ENCODE data around the gene PJA1.

The PJA1 gene

DNA sequence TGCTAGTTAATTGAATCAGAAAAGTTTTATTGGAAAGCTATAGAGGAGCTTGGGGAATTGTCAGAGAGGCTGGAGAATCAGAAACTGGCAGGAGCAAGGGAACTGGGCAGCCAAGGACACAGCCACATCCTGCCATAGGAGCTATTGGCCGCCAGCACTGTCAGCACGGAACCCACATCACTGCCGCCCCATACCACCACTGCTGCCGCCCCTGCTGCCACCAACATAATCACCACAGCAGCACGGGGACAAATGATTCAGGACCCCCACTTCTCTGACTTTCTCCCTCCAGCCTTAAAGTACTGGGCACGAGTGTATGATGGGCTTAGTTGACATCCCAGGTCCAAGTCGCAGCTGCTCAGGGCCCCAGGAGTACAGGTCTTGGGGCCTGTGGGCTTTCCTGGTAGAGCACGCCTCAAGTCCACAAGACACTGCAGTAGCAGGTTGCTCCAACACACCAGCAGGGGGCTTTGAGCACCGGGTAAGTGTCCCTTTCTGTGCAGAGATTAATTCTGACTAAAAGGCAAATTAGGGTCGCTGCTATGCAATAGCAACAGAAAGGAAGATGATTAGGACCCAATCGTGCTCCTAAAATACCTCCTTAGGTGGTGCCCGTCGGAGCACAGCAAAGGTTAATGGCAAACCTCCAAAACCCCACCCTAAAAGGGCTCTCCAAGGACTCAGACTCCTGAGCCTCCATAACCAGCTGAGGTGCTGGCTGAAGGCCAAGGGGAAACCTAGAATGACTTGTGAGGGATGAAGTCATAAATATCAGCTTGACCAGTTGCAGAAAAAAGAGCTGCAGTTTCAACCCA is 6.9 kb downstream of the PJA1 start:
- Histone ChIP-seq H3K36me3 (ENCODE audit: control insufficient read depth in 4 of 4, insufficient read depth in 4 of 4, low read length in 3 of 4) (peaks cover 0 to 15% (median 0%) of the 10 kb centered on the region in 4 experiments), H3K27me3 (replicated peaks in 2 of 5; ENCODE audit: control insufficient read depth in 4 of 5, insufficient read depth in 5 of 5, low read length in 4 of 5) (peaks cover 0 to 6% (median 0%) of the 10 kb centered on the region in 5 experiments), H3K4me1 (ENCODE audit: control extremely low read depth in 1 of 4, control insufficient read depth in 4 of 4, insufficient read depth in 4 of 4, low read length in 3 of 4) (peaks cover 0 to 5% (median 0%) of the 10 kb centered on the region in 4 experiments), H3K27ac (ENCODE audit: insufficient read depth in 1 of 2, low read depth in 1 of 2, low read length in 2 of 2, poor library complexity in 1 of 2, severe bottlenecking in 2 of 2) (no peak overlapping the region), H3K4me3 (ENCODE audit: control insufficient read depth in 1 of 7, extremely low read depth in 1 of 7, insufficient read depth in 4 of 7, low read depth in 2 of 7, low read length in 6 of 7) (no peak overlapping the region), H3K9me3 (ENCODE audit: control extremely low read depth in 1 of 5, control insufficient read depth in 4 of 5, insufficient read depth in 2 of 5, low read depth in 1 of 5, low read length in 4 of 5) (no peaks in the 10 kb centered on the region)
- DNase-seq = peak; percentile 51 to 76 (median 74)
- 44% methylated on average over 8 of the region's 13 CpGs for WGBS (ENCODE audit: insufficient coverage)
- POLR2A ChIA-PET = no interaction called here
- CTCF ChIA-PET = interaction anchor here (0.6 to 1.6 kb wide), 4 partner anchors 36 to 64 kb away, joined by 3 to 6 read pairs (median 4); no protein-coding TSS in a partner anchor

DNA sequence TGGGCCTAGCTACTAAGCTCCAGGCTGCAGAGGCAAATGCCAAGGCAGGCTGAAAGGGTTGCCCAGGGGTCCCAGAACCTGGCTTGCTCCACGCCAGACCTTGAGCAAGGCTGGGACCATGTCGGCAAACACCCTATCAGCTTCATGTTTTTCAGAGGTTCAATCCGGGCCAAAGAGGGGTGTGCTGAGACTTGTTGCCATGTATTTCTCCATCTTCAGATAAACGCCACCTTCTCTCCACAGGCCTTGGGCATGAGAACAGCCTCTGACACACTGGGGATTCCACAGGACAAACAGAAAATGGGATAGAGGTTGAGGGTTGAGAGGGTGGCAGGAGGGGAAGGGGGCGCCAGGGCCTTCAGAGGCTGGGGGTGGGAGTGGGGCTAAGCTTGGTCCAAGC is 8.6 kb downstream of the PJA1 start:
- H3K9me3 ChIP-seq (ENCODE audit: control extremely low read depth in 1 of 5, control insufficient read depth in 4 of 5, insufficient read depth in 2 of 5, low read depth in 1 of 5, low read length in 4 of 5) = no peaks in the 10 kb centered on the region
- 100% methylated on average over 3 of the region's 5 CpGs for WGBS (ENCODE audit: insufficient coverage)
- ChIA-PET POLR2A (interaction anchor here (0.6 kb wide), 1 partner anchor 8 kb away, joined by 3 read pairs; no protein-coding TSS in a partner anchor), CTCF (interaction anchor here (0.6 kb wide), 1 partner anchor 1892 kb away, joined by 3 read pairs; no protein-coding TSS in a partner anchor)
- no peak overlapping the region for H3K4me3 ChIP-seq (ENCODE audit: control insufficient read depth in 1 of 7, extremely low read depth in 1 of 7, insufficient read depth in 4 of 7, low read depth in 2 of 7, low read length in 6 of 7)
- DNase-seq = no peak
- H3K27me3 ChIP-seq (replicated peaks in 2 of 5; ENCODE audit: control insufficient read depth in 4 of 5, insufficient read depth in 5 of 5, low read length in 4 of 5) = peaks cover 0 to 8% (median 0%) of the 10 kb centered on the region in 5 experiments
- peaks cover 0 to 9% (median 3%) of the 10 kb centered on the region in 4 experiments for H3K4me1 ChIP-seq (ENCODE audit: control extremely low read depth in 1 of 4, control insufficient read depth in 4 of 4, insufficient read depth in 4 of 4, low read length in 3 of 4)
- peaks cover 0 to 3% (median 0%) of the 10 kb centered on the region in 4 experiments for H3K36me3 ChIP-seq (ENCODE audit: control insufficient read depth in 4 of 4, insufficient read depth in 4 of 4, low read length in 3 of 4)
- no peak overlapping the region for H3K27ac ChIP-seq (ENCODE audit: insufficient read depth in 1 of 2, low read depth in 1 of 2, low read length in 2 of 2, poor library complexity in 1 of 2, severe bottlenecking in 2 of 2)

DNA sequence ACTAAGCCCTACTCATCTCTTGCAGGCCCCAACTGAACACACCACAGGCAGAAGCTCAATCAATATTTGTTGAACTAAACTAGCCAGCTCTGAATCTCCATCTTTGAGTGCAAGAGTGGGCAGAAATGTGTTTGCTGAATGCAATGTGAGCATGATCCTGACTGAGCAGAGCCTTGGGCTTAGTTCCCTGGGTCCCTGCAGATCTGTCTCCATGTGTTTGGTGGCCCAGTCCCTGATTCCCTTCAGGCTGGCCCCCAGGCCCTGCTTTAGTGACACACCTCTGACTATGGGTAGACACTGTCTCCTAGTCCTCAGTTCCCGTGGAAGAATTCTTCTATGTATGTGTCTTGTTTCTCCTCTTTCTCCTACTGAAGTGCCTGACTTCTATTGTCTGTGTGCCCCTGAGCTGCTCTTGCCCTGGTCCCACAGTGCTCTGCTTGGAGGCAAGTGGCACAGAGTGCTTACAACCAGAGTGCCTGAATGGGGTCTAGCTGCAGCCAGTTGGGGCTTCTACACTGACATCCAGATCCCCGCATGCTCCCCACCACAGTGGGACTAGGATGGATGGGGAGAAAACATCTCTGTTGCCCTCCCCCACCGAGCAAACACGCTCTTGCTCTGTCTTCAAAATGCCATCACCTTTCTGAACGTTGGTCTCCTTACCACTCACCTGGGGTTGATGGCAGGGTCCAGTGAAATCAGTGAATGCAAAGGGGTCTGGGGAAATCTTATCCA is 9.3 kb downstream of the PJA1 start:
- H3K27me3 ChIP-seq (replicated peaks in 2 of 5; ENCODE audit: control insufficient read depth in 4 of 5, insufficient read depth in 5 of 5, low read length in 4 of 5) = peaks cover 0 to 9% (median 0%) of the 10 kb centered on the region in 5 experiments
- no peaks in the 10 kb centered on the region for H3K36me3 ChIP-seq (ENCODE audit: control insufficient read depth in 4 of 4, insufficient read depth in 4 of 4, low read length in 3 of 4)
- peaks cover 0 to 9% (median 3%) of the 10 kb centered on the region in 4 experiments for H3K4me1 ChIP-seq (ENCODE audit: control extremely low read depth in 1 of 4, control insufficient read depth in 4 of 4, insufficient read depth in 4 of 4, low read length in 3 of 4)
- no peaks in the 10 kb centered on the region for H3K9me3 ChIP-seq (ENCODE audit: control extremely low read depth in 1 of 5, control insufficient read depth in 4 of 5, insufficient read depth in 2 of 5, low read depth in 1 of 5, low read length in 4 of 5)
- WGBS (ENCODE audit: insufficient coverage) = 73% methylated on average over 4 of the region's 5 CpGs
- no peak overlapping the region for H3K4me3 ChIP-seq (ENCODE audit: control insufficient read depth in 1 of 7, extremely low read depth in 1 of 7, insufficient read depth in 4 of 7, low read depth in 2 of 7, low read length in 6 of 7)
- DNase-seq = no peak
- no peak overlapping the region for H3K27ac ChIP-seq (ENCODE audit: insufficient read depth in 1 of 2, low read depth in 1 of 2, low read length in 2 of 2, poor library complexity in 1 of 2, severe bottlenecking in 2 of 2)
- POLR2A ChIA-PET = interaction anchor here (0.6 kb wide), 1 partner anchor 8 kb away, joined by 3 read pairs; no protein-coding TSS in a partner anchor
- CTCF ChIA-PET = interaction anchor here (0.9 to 1.1 kb wide), 2 partner anchors 11 to 59 kb away, joined by 3 to 4 read pairs; no protein-coding TSS in a partner anchor

DNA sequence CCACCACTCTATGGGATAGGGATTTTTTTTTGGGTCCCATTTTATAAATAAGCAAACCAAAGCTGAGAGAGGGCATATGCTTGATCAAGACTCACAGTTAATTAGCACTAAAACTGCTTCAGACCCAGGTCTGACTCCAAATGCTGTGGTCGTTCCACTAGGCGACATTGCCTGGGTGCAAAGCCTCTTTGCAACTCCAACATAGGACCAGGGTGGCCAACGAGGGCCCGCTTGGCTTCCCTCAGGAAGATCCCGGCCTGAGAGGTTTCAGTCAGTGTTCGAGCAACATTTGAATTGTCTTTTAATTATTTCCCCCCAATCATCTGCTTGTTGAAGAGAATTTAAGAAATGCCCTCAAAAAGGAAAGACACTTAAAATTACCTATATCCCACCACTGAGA is 11.2 kb downstream of the PJA1 start:
- 83% methylated on average over 4 of the region's 6 CpGs for WGBS (ENCODE audit: insufficient coverage)
- POLR2A ChIA-PET = no interaction called here
- Histone ChIP-seq H3K9me3 (ENCODE audit: control extremely low read depth in 1 of 5, control insufficient read depth in 4 of 5, insufficient read depth in 2 of 5, low read depth in 1 of 5, low read length in 4 of 5) (no peaks in the 10 kb centered on the region), H3K36me3 (ENCODE audit: control insufficient read depth in 4 of 4, insufficient read depth in 4 of 4, low read length in 3 of 4) (no peaks in the 10 kb centered on the region), H3K27ac (ENCODE audit: insufficient read depth in 1 of 2, low read depth in 1 of 2, low read length in 2 of 2, poor library complexity in 1 of 2, severe bottlenecking in 2 of 2) (no peak overlapping the region), H3K4me1 (ENCODE audit: control extremely low read depth in 1 of 4, control insufficient read depth in 4 of 4, insufficient read depth in 4 of 4, low read length in 3 of 4) (peaks cover 0 to 9% (median 3%) of the 10 kb centered on the region in 4 experiments), H3K27me3 (replicated peaks in 2 of 5; ENCODE audit: control insufficient read depth in 4 of 5, insufficient read depth in 5 of 5, low read length in 4 of 5) (peaks cover 0 to 15% (median 0%) of the 10 kb centered on the region in 5 experiments), H3K4me3 (ENCODE audit: control insufficient read depth in 1 of 7, extremely low read depth in 1 of 7, insufficient read depth in 4 of 7, low read depth in 2 of 7, low read length in 6 of 7) (no peak overlapping the region)
- CTCF ChIA-PET = no interaction called here
- no peak for DNase-seq

DNA sequence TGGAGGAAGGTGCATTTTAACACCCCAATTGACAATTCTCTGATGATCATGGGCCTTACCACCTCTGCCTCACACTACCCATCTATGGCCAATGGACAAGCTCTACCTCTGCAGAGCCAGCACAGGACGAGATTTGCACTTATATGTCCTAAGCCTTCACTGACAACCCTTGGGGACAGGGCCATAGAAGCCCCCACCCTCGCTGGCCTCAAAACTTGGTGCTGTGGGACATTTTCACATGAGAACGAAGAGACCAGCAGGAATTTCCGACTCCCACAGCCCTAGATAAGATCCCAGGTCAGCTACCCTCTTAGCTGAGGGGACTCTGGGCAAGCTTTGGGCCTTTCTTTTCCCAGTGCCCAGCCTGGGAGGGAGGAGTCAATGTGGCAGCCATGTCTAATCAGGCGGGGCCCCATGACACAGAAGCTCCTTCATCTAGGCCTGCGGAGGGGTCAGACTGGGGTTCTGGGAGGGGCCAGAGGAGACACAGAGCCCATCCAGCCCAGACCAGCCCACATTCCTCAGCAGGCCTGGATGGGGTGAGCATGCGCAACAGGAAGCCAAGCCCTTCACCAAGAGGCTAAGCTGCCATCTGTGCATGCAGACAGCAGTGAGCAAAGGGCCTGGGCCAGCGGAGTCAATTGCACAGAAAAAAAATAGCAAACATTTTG is 12.1 kb downstream of the PJA1 start:
- ChIA-PET POLR2A (no interaction called here), CTCF (no interaction called here)
- no peak for DNase-seq

DNA sequence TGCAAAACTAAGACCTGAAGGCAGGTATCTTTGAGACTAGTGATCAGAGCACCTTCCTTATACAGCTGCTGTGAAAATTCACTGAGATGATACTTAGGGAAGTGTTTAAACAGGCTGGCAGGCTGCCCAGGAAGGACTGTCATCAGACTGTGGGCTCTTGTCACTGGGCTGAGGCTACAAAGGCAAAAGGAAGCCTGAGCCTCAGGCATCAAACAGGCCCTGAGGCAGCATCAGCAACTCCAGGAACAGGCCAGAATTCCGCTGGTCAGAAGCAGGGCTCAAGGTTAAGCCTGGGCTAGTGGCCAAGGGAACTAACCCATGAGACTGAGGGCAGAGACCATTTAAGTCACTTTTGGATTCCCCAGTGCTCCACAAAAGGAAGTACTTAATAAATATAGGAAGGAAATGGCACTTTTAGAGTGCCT is 12.8 kb downstream of the PJA1 start:
- ChIA-PET POLR2A (interaction anchor here (1.5 kb wide), 1 partner anchor 13 kb away, joined by 4 read pairs; the partner anchor contains the start of gene PJA1), CTCF (interaction anchor here (1.5 kb wide), 1 partner anchor 330 kb away, joined by 3 read pairs; no protein-coding TSS in a partner anchor)
- WGBS (ENCODE audit: insufficient coverage) = 44% methylated on average over 1 of the region's 1 CpG
- peak; percentile 37 to 77 (median 75) for DNase-seq
- H3K27ac ChIP-seq (ENCODE audit: insufficient read depth in 1 of 2, low read depth in 1 of 2, low read length in 2 of 2, poor library complexity in 1 of 2, severe bottlenecking in 2 of 2) = no peak overlapping the region
- peaks cover 0 to 15% (median 0%) of the 10 kb centered on the region in 5 experiments for H3K27me3 ChIP-seq (replicated peaks in 2 of 5; ENCODE audit: control insufficient read depth in 4 of 5, insufficient read depth in 5 of 5, low read length in 4 of 5)
- no peaks in the 10 kb centered on the region for H3K36me3 ChIP-seq (ENCODE audit: control insufficient read depth in 4 of 4, insufficient read depth in 4 of 4, low read length in 3 of 4)
- peaks cover 0 to 6% (median 2%) of the 10 kb centered on the region in 4 experiments for H3K4me1 ChIP-seq (ENCODE audit: control extremely low read depth in 1 of 4, control insufficient read depth in 4 of 4, insufficient read depth in 4 of 4, low read length in 3 of 4)
- no peaks in the 10 kb centered on the region for H3K9me3 ChIP-seq (ENCODE audit: control extremely low read depth in 1 of 5, control insufficient read depth in 4 of 5, insufficient read depth in 2 of 5, low read depth in 1 of 5, low read length in 4 of 5)
- H3K4me3 ChIP-seq (ENCODE audit: control insufficient read depth in 1 of 7, extremely low read depth in 1 of 7, insufficient read depth in 4 of 7, low read depth in 2 of 7, low read length in 6 of 7) = no peak overlapping the region

More for the DNA sequence above, 12.1 kb downstream of the PJA1 start:
- 59% methylated on average over 3 of the region's 8 CpGs for WGBS (ENCODE audit: insufficient coverage)
- H3K27me3 ChIP-seq (replicated peaks in 2 of 5; ENCODE audit: control insufficient read depth in 4 of 5, insufficient read depth in 5 of 5, low read length in 4 of 5) = peaks cover 0 to 15% (median 0%) of the 10 kb centered on the region in 5 experiments
- no peak overlapping the region for H3K27ac ChIP-seq (ENCODE audit: insufficient read depth in 1 of 2, low read depth in 1 of 2, low read length in 2 of 2, poor library complexity in 1 of 2, severe bottlenecking in 2 of 2)
- H3K4me3 ChIP-seq (ENCODE audit: control insufficient read depth in 1 of 7, extremely low read depth in 1 of 7, insufficient read depth in 4 of 7, low read depth in 2 of 7, low read length in 6 of 7) = no peak overlapping the region
- no peaks in the 10 kb centered on the region for H3K9me3 ChIP-seq (ENCODE audit: control extremely low read depth in 1 of 5, control insufficient read depth in 4 of 5, insufficient read depth in 2 of 5, low read depth in 1 of 5, low read length in 4 of 5)
- H3K4me1 ChIP-seq (ENCODE audit: control extremely low read depth in 1 of 4, control insufficient read depth in 4 of 4, insufficient read depth in 4 of 4, low read length in 3 of 4) = peaks cover 0 to 6% (median 2%) of the 10 kb centered on the region in 4 experiments
- no peaks in the 10 kb centered on the region for H3K36me3 ChIP-seq (ENCODE audit: control insufficient read depth in 4 of 4, insufficient read depth in 4 of 4, low read length in 3 of 4)

Measured in common myeloid progenitor, CD34-positive (primary cell).